Prostate gland (tissue), 2 donors: ENCODE measurements around the gene RGSL1. TPM values are rescaled to one million over a fixed set of nuclear protein-coding genes. Genes with fewer than 3 reads are reported as not detected.
"Not testable (repeated sequence)": the region's sequence is repeated elsewhere in the genome, so short reads cannot be mapped to it uniquely, and the experiment has no call there.

ENCODE experiments used
- DNase-seq: peaks from one replicate; pipeline ENCODE4 v3.0.0-alpha.2; 2019; ENCODE audit warnings: low spot score
- H3K27ac ChIP-seq, 2 donors: fragments of 200-600 bp; sonication (generic); 2 replicates each; pipeline ENCODE4 v1.5.1; 2017 to 2019
- H3K27me3 ChIP-seq: fragments of 200-600 bp; sonication (generic); replicated peaks from 2 replicates; pipeline ENCODE4 v1.5.1; 2019; ENCODE audit not compliant: insufficient read depth
- H3K36me3 ChIP-seq, 2 donors: fragments of 200-600 bp; sonication (generic); 1 replicate in 1 of 2; 2 replicates in 1 of 2; pipeline versions ENCODE4 v1.5.1 to v1.8.1; 2017 to 2019
- H3K4me1 ChIP-seq: fragments of 200-600 bp; sonication (generic); replicated peaks from 2 replicates; pipeline ENCODE4 v1.5.1; 2019
- H3K4me3 ChIP-seq, 2 donors: fragments of 200-600 bp; sonication (generic); 2 replicates each; pipeline ENCODE4 v1.5.1; 2017 to 2019
- H3K9me3 ChIP-seq: fragments of 200-600 bp; sonication (generic); 2 replicates; pipeline ENCODE4 v1.5.1; 2017
- POLR2A ChIP-seq: fragments of 450-650 bp; IDR thresholded peaks from one replicate; pipeline ENCODE4 v1.6.1; 2016; ENCODE audit warnings: antibody characterized with exemption, mild to moderate bottlenecking
- POLR2AphosphoS5 ChIP-seq: sonication (generic); formaldehyde crosslinking; IDR thresholded peaks from one replicate; pipeline ENCODE4 v1.6.1; 2017; ENCODE audit warnings: antibody characterized with exemption
- WGBS: methylation state at CpG from one replicate; pipeline ENCODE4 v1.1.5; 2018; 5-methylcytosine and 5-hydroxymethylcytosine counted together
- intact Hi-C: fragments of 100-400 bp; cut with DNase I; formaldehyde crosslinking; loops from one replicate; pipeline ENCODE4 v1.14.2; 2022
- total RNA-seq, 2 donors: library from RNA; depleted of rRNA; stranded (reverse); fragments of >200 nt; gene quantifications; one replicate each; pipeline ENCODE4 v1.1.0, GENCODE V29; 2016
- TF ChIP-seq, protein P1 (sequence below), 4 experiments: fragments of 200-600 bp in 2 of 4; fragments of 450-650 bp in 2 of 4; sonication (generic) in 2 of 4; IDR thresholded peaks; 1 replicate in 3 of 4; 2 replicates in 1 of 4; pipeline ENCODE4 v1.5.1; 2016 to 2019; ENCODE audit warnings: antibody characterized with exemption in 4 of 4, mild to moderate bottlenecking in 2 of 4, moderate library complexity in 2 of 4

RGSL1 gene
- total RNA-seq, 2 donors from 2014 or later, result 1.2 TPM; not detected in 1

GRCh38 chr1:182442333-182442732, 7.6 kb upstream of the RGSL1 start:
- DNase-seq, result no peak
- WGBS, result 88% methylated on average over 1 of the region's 1 CpG
- intact Hi-C loops, result no loop called here

GRCh38 chr1:182444497-182444896, 5.4 kb upstream of the RGSL1 start:
- TF ChIP-seq POLR2AphosphoS5 (no peak), POLR2A (no peak)
- TF ChIP-seq, protein P1, sequence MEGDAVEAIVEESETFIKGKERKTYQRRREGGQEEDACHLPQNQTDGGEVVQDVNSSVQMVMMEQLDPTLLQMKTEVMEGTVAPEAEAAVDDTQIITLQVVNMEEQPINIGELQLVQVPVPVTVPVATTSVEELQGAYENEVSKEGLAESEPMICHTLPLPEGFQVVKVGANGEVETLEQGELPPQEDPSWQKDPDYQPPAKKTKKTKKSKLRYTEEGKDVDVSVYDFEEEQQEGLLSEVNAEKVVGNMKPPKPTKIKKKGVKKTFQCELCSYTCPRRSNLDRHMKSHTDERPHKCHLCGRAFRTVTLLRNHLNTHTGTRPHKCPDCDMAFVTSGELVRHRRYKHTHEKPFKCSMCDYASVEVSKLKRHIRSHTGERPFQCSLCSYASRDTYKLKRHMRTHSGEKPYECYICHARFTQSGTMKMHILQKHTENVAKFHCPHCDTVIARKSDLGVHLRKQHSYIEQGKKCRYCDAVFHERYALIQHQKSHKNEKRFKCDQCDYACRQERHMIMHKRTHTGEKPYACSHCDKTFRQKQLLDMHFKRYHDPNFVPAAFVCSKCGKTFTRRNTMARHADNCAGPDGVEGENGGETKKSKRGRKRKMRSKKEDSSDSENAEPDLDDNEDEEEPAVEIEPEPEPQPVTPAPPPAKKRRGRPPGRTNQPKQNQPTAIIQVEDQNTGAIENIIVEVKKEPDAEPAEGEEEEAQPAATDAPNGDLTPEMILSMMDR (IDR thresholded peaks at IDR 0.05), result no peak
- no peaks in the 10 kb centered on the region for H3K4me1 ChIP-seq
- no peaks in the 10 kb centered on the region for H3K9me3 ChIP-seq
- no peak overlapping the region for H3K27ac ChIP-seq
- H3K27me3 ChIP-seq, result no peaks in the 10 kb centered on the region
- 58% methylated on average over 4 of the region's 4 CpGs for WGBS
- H3K4me3 ChIP-seq, result no peak overlapping the region
- no peak for DNase-seq
- intact Hi-C loops, result no loop called here
- no peaks in the 10 kb centered on the region for H3K36me3 ChIP-seq

More at GRCh38 chr1:182442333-182442732, 7.6 kb upstream of the RGSL1 start:
- Histone ChIP-seq H3K36me3 (no peaks in the 10 kb centered on the region), H3K4me1 (no peaks in the 10 kb centered on the region), H3K27me3 (no peaks in the 10 kb centered on the region), H3K4me3 (no peak overlapping the region), H3K9me3 (no peaks in the 10 kb centered on the region), H3K27ac (no peak overlapping the region)
- TF ChIP-seq, protein P1 (IDR thresholded peaks at IDR 0.05), result no peak
- no peak for TF ChIP-seq POLR2AphosphoS5
- no peak for TF ChIP-seq POLR2A

DNA sequence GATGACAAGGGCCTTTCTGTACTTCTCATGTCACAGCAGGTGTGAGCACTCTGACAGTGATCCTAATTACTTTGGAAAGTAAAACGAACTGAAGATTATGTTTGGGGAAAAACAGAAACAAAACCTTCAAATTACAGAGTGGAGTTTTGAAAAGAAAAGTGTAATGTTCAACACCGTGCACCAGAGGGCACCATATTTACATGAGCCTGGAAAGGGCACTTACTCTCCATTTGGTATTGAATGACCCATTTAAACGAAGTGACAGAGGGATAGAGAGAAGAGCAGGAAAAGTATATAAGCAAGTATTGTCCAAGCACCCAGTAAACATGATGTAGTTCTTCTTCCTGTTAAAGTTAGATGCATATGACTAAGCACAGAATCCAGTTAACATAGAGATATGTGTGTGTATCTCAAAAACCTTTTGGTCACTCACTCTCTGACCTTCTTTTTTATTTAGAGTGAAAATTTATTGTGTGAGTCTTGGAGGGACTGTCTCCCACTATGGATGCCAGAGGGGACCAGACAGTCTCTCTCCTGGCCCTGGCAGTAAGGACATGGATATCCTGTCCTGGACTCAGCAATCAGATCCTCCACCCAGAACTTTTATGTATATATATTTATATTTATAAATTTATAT, 3.8 kb upstream of the RGSL1 start:
- TF ChIP-seq, protein P1 (IDR thresholded peaks at IDR 0.05), result peak in 3 of 4 experiments; percentile 45 to 61 (median 51)
- no peak for TF ChIP-seq POLR2AphosphoS5
- no peak overlapping the region for H3K27ac ChIP-seq
- no peaks in the 10 kb centered on the region for H3K27me3 ChIP-seq
- no peak for DNase-seq
- no peaks in the 10 kb centered on the region for H3K36me3 ChIP-seq
- no peak overlapping the region for H3K4me3 ChIP-seq
- H3K4me1 ChIP-seq, result no peaks in the 10 kb centered on the region
- no peaks in the 10 kb centered on the region for H3K9me3 ChIP-seq
- 3% methylated on average over 3 of the region's 3 CpGs for WGBS
- intact Hi-C loops, result no loop called here

- WGBS, result 98% methylated on average over 2 of the region's 2 CpGs
- H3K4me3 ChIP-seq, H3K27ac ChIP-seq, H3K36me3 ChIP-seq, DNase-seq, H3K9me3 ChIP-seq, H3K27me3 ChIP-seq, H3K4me1 ChIP-seq, intact Hi-C loops: not testable (repeated sequence)
Measured at GRCh38 chr1:182447124-182447523, 2.8 kb upstream of the RGSL1 start.

- DNase-seq, result no peak
- no peaks in the 10 kb centered on the region for H3K9me3 ChIP-seq
- H3K4me1 ChIP-seq, result no peaks in the 10 kb centered on the region
- TF ChIP-seq, protein P1 (IDR thresholded peaks at IDR 0.05), result no peak
- TF ChIP-seq POLR2A (no peak), POLR2AphosphoS5 (no peak)
- H3K27ac ChIP-seq, result no peak overlapping the region
- no peaks in the 10 kb centered on the region for H3K27me3 ChIP-seq
- intact Hi-C loops, result no loop called here
- H3K4me3 ChIP-seq, result no peak overlapping the region
- WGBS, result 82% methylated on average over 1 of the region's 1 CpG
- no peaks in the 10 kb centered on the region for H3K36me3 ChIP-seq
Measured at GRCh38 chr1:182447660-182448059, 2.3 kb upstream of the RGSL1 start.
